AG04449 (cell line): ENCODE measurements around the gene MAP3K20.

Experiments used
- CTCF ChIA-PET: fragments of 350-600 bp; formaldehyde crosslinking; extraction: SDS; loops from one replicate; lab custom pipeline; 2021; ENCODE audit warnings: antibody characterized with exemption; lab: Yijun Ruan, JAX
- POLR2A ChIA-PET: fragments of 400-600, 350-600 bp; formaldehyde crosslinking; extraction: SDS; loops from one replicate; lab custom pipeline; 2020; ENCODE audit warnings: antibody characterized with exemption, inconsistent platforms; lab: Yijun Ruan, JAX
- DNase-seq: peaks from one replicate; pipeline ENCODE4 v3.0.0-alpha.2; 2010; ENCODE audit warnings: low read depth, low spot score
- H3K4me3 ChIP-seq: 2 replicates; pipeline ENCODE4 v1.5.1; 2011; ENCODE audit warnings: low read depth, mild to moderate bottlenecking, control low read depth, low read length
- CTCF ChIP-seq: IDR thresholded peaks from one replicate; pipeline ENCODE4 v1.5.1; 2011; ENCODE audit warnings: mild to moderate bottlenecking, moderate library complexity, low read length, control low read depth, inconsistent platforms; ENCODE audit not compliant: insufficient read depth; ENCODE audit errors: missing control alignments

The MAP3K20 gene

GRCh38 chr2:173040729-173041128, 34.9 kb upstream of the MAP3K20 start:
- DNase-seq, result no peak
- CTCF ChIA-PET, result interaction anchor here (1.3 kb wide), 1 partner anchor 14 kb away, joined by 3 read pairs; no protein-coding TSS in a partner anchor
- POLR2A ChIA-PET, result no interaction called here
- no peak overlapping the region for H3K4me3 ChIP-seq
- TF ChIP-seq CTCF, result no peak

GRCh38 chr2:173043476-173043875, 32.2 kb upstream of the MAP3K20 start:
- DNase-seq, result no peak
- POLR2A ChIA-PET, result no interaction called here
- no peak for TF ChIP-seq CTCF
- CTCF ChIA-PET, result interaction anchor here (1.0 to 7.4 kb wide), 3 partner anchors 10 to 112 kb away, joined by 3 to 74 read pairs (median 6); no protein-coding TSS in a partner anchor
- no peak overlapping the region for H3K4me3 ChIP-seq

- DNase-seq, result no peak
- CTCF ChIA-PET, result interaction anchor here (1.0 to 7.4 kb wide), 4 partner anchors 10 to 167 kb away, joined by 3 to 74 read pairs (median 7); no protein-coding TSS in a partner anchor
- POLR2A ChIA-PET, result no interaction called here
- TF ChIP-seq CTCF, result no peak
- no peak overlapping the region for H3K4me3 ChIP-seq
Measured at GRCh38 chr2:173043897-173044519, 31.6 kb upstream of the MAP3K20 start.

GRCh38 chr2:173044686-173045085, 31.0 kb upstream of the MAP3K20 start:
- no peak overlapping the region for H3K4me3 ChIP-seq
- ChIA-PET POLR2A (no interaction called here), CTCF (interaction anchor here (1.0 to 7.4 kb wide), 7 partner anchors 11 to 171 kb away, joined by 3 to 74 read pairs (median 6); no protein-coding TSS in a partner anchor)
- no peak for DNase-seq
- TF ChIP-seq CTCF, result no peak

- CTCF ChIA-PET, result interaction anchor here (1.0 to 7.4 kb wide), 5 partner anchors 13 to 171 kb away, joined by 3 to 74 read pairs (median 8); no protein-coding TSS in a partner anchor
- POLR2A ChIA-PET, result no interaction called here
- no peak for TF ChIP-seq CTCF
- DNase-seq, result no peak
- H3K4me3 ChIP-seq, result no peak overlapping the region
Measured at GRCh38 chr2:173045181-173045580, 30.5 kb upstream of the MAP3K20 start.

- POLR2A ChIA-PET, result interaction anchor here (1.0 kb wide), 1 partner anchor 32 kb away, joined by 3 read pairs; no protein-coding TSS in a partner anchor
Measured at GRCh38 chr2:173048522-173048896, 27.1 kb upstream of the MAP3K20 start.

More at GRCh38 chr2:173048522-173048896, 27.1 kb upstream of the MAP3K20 start:
- H3K4me3 ChIP-seq, result no peak overlapping the region
- no peak for DNase-seq
- TF ChIP-seq CTCF, result no peak
- CTCF ChIA-PET, result interaction anchor here (1.2 to 7.4 kb wide), 3 partner anchors 20 to 162 kb away, joined by 3 to 74 read pairs (median 14); no protein-coding TSS in a partner anchor
